Keratinocyte (primary cell): ENCODE measurements around the gene GDA.

Experiments used
- CTCF ChIP-seq, 3 experiments: IDR thresholded peaks in 1 of 3; conservative IDR thresholded peaks in 1 of 3; optimal IDR thresholded peaks in 1 of 3; 2 replicates in 2 of 3; 3 replicates in 1 of 3; pipeline versions ENCODE3 to v1.5.1; 2011; ENCODE audit warnings: low read length in 3 of 3, mild to moderate bottlenecking in 3 of 3, moderate library complexity in 2 of 3, control low read depth in 1 of 3, inconsistent platforms in 1 of 3; ENCODE audit not compliant: insufficient read depth in 2 of 3; ENCODE audit errors: extremely low read depth in 1 of 3
- EZH2 ChIP-seq: IDR thresholded peaks from one replicate; pipeline ENCODE4 v1.6.1; 2012; ENCODE audit warnings: inconsistent platforms, mild to moderate bottlenecking, low read length, moderate library complexity

GRCh38 chr9:72154468-72155285, 5.4 kb downstream of the GDA start:
- TF ChIP-seq CTCF (optimal IDR thresholded peaks at IDR 0.05 in 1 of 3, IDR thresholded peaks at IDR 0.05 in 1 of 3, conservative IDR thresholded peaks at IDR 0.05 in 1 of 3; ENCODE audit: extremely low read depth in 1 of 3, insufficient read depth in 2 of 3, low read length in 3 of 3), result no peak
- no peak for TF ChIP-seq EZH2
